Kidney epithelial cell (primary cell): ENCODE results near the gene ARMCX6. TPM values are rescaled to one million over a fixed set of nuclear protein-coding genes. Genes with fewer than 3 reads are reported as not detected.
"Not testable (repeated sequence)": the region's sequence is repeated elsewhere in the genome, so short reads cannot be mapped to it uniquely, and the experiment has no call there.

Experiments used
- DNase-seq: peaks from one replicate; pipeline ENCODE4 v3.0.0-alpha.2; 2010; ENCODE audit warnings: low read depth
- H3K27me3 ChIP-seq: 2 replicates; pipeline ENCODE4 v1.6.0; 2011; ENCODE audit warnings: low read length; ENCODE audit not compliant: control insufficient read depth, insufficient read depth
- H3K36me3 ChIP-seq: 2 replicates; pipeline ENCODE4 v1.5.1; 2011; ENCODE audit warnings: low read length; ENCODE audit not compliant: control insufficient read depth, insufficient read depth
- H3K4me3 ChIP-seq: 2 replicates; pipeline ENCODE4 v1.5.1; 2011; ENCODE audit warnings: low read depth, mild to moderate bottlenecking, control low read depth, low read length
- total RNA-seq: library from RNA; depleted of rRNA; stranded (reverse); fragments of >200 nt; gene quantifications from 2 replicates; pipeline ENCODE4 v1.2.3, GENCODE V29; 2015
- TF ChIP-seq, protein P1 (sequence below): IDR thresholded peaks from 2 replicates; pipeline ENCODE4 v1.5.1; 2011; ENCODE audit warnings: mild to moderate bottlenecking, moderate library complexity, low read length, control low read depth, inconsistent platforms; ENCODE audit not compliant: insufficient read depth, poor library complexity, severe bottlenecking

ARMCX6 gene
- total RNA-seq, 1 donor from 2014 or later = 36.8 TPM

GRCh38 chrX:101655534-101655933, 37.7 kb upstream of the ARMCX6 start:
- no peak for DNase-seq
- Histone ChIP-seq H3K36me3 (no peaks in the 10 kb centered on the region), H3K4me3 (no peak overlapping the region), H3K27me3 (no peaks in the 10 kb centered on the region)
- TF ChIP-seq, protein P1, sequence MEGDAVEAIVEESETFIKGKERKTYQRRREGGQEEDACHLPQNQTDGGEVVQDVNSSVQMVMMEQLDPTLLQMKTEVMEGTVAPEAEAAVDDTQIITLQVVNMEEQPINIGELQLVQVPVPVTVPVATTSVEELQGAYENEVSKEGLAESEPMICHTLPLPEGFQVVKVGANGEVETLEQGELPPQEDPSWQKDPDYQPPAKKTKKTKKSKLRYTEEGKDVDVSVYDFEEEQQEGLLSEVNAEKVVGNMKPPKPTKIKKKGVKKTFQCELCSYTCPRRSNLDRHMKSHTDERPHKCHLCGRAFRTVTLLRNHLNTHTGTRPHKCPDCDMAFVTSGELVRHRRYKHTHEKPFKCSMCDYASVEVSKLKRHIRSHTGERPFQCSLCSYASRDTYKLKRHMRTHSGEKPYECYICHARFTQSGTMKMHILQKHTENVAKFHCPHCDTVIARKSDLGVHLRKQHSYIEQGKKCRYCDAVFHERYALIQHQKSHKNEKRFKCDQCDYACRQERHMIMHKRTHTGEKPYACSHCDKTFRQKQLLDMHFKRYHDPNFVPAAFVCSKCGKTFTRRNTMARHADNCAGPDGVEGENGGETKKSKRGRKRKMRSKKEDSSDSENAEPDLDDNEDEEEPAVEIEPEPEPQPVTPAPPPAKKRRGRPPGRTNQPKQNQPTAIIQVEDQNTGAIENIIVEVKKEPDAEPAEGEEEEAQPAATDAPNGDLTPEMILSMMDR = no peak

DNA sequence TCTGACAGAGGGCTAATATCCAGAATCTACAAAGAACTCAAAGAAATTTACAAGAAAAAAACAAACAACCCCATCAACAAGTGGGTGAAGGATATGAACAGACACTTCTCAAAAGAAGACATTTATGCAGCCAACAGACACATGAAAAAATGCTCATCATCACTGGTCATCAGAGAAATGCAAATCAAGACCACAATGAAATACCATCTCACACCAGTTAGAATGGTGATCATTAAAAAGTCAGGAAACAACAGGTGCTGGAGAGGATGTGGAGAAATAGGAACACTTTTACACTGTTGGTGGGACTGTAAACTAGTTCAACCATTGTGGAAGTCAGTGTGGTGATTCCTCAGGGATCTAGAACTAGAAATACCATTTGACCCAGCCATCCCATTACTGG, 29.9 kb upstream of the ARMCX6 start:
- not testable (repeated sequence) for DNase-seq, H3K4me3 ChIP-seq, H3K27me3 ChIP-seq, H3K36me3 ChIP-seq

GRCh38 chrX:101642093-101642492, 24.3 kb upstream of the ARMCX6 start:
- TF ChIP-seq, protein P1 = no peak
- no peak overlapping the region for H3K4me3 ChIP-seq
- H3K27me3 ChIP-seq = no peaks in the 10 kb centered on the region
- DNase-seq = no peak
- H3K36me3 ChIP-seq = no peaks in the 10 kb centered on the region

DNA sequence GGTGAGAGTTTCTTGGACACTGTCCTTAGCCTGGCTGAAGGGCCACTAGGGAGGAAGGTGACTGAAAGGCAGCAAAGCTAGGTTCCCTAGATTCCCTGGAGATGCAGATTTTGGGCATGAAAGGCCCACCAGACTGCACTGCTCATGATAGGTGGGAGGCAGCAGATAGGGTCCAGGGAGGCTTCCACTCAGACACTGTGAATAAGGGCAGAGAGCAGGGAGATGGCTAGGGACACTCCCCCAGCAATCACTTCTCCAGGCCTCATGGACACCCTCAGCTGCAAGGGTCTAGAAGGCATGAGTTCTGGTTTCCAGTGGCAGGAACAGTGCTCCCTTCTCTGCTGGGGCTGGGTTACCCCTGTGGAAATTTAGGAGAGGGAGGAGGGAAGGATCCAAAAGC, 21.8 kb upstream of the ARMCX6 start:
- H3K36me3 ChIP-seq = no peaks in the 10 kb centered on the region
- TF ChIP-seq, protein P1 = no peak
- no peak for DNase-seq
- H3K4me3 ChIP-seq = no peak overlapping the region
- no peaks in the 10 kb centered on the region for H3K27me3 ChIP-seq

- DNase-seq = no peak
- H3K27me3 ChIP-seq = no peaks in the 10 kb centered on the region
- no peak overlapping the region for H3K4me3 ChIP-seq
- H3K36me3 ChIP-seq = no peaks in the 10 kb centered on the region
- TF ChIP-seq, protein P1 = no peak
Measured at GRCh38 chrX:101619364-101619763, 1.6 kb upstream of the ARMCX6 start.

DNA sequence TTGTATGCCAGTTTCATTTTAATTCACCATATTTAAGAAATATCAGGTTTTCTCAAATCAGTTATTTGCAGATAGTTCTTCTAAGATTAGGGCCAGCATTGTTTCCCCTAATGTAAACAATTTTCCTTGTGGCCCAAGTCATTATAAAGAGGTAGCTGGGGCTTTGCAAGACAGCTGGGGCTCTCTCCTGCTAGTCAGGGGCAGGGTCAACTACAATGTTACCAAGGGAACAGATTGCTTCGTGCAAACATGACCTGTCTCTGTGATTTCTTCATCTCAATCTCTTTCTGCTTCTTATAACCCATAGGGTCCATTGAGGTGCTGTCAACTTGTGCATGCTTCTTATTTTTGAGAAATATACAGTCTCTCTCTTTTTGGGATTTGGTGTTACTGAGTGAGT, 12.1 kb downstream of the ARMCX6 start:
- DNase-seq = no peak
- Histone ChIP-seq H3K36me3 (no peaks in the 10 kb centered on the region), H3K4me3 (no peak overlapping the region), H3K27me3 (no peaks in the 10 kb centered on the region)
- TF ChIP-seq, protein P1 = no peak
